B cell (primary cell): ENCODE results near the gene RTN4IP1. TPM values are rescaled to one million over a fixed set of nuclear protein-coding genes. Genes with fewer than 3 reads are reported as not detected.

Source experiments
- ATAC-seq: fragments of 200-7000 bp; cut with Tn5 transposase; one replicate; pipeline ENCODE4 v1.10.0; 2021; ENCODE audit warnings: low read depth, mild to moderate bottlenecking, moderate number of reproducible peaks, moderate library complexity
- CTCF ChIA-PET: fragments of 350-600 bp; sonication (Branson Sonifier 250); formaldehyde crosslinking; loops from one replicate; lab custom pipeline; 2021; ENCODE audit warnings: antibody characterized with exemption, inconsistent platforms; lab: Charles Lee
- POLR2A ChIA-PET: fragments of 350-600 bp; sonication (Branson Sonifier 250); formaldehyde crosslinking; loops from one replicate; lab custom pipeline; 2021; ENCODE audit warnings: antibody characterized with exemption; lab: Charles Lee
- DNase-seq: peaks from one replicate; pipeline ENCODE4 v3.0.0; 2013
- H2AFZ ChIP-seq: 2 replicates; pipeline ENCODE4 v1.6.1; 2012; ENCODE audit warnings: mild to moderate bottlenecking, low read depth, low read length; ENCODE audit not compliant: insufficient read depth, poor library complexity, severe bottlenecking
- H3K27ac ChIP-seq, 2 donors: 1 replicate in 1 of 2; 2 replicates in 1 of 2; pipeline ENCODE4 v1.5.1; 2012 to 2013; ENCODE audit warnings: low read length in 2 of 2, mild to moderate bottlenecking in 2 of 2, moderate library complexity in 1 of 2
- H3K27me3 ChIP-seq, 4 experiments: fragments of 200-600 bp in 1 of 4; sonication (generic) in 1 of 4; replicated peaks in 1 of 4; 1 replicate in 2 of 4; 2 replicates in 2 of 4; pipeline versions ENCODE4 v1.6.1 to v1.7.0; 2013 to 2016; ENCODE audit warnings: low read length in 3 of 4, mild to moderate bottlenecking in 2 of 4, mixed read lengths in 1 of 4, moderate library complexity in 1 of 4; ENCODE audit not compliant: insufficient read depth in 4 of 4, control insufficient read depth in 3 of 4; ENCODE audit errors: control extremely low read depth in 1 of 4
- H3K36me3 ChIP-seq, 2 experiments: replicated peaks in 1 of 2; 1 replicate in 1 of 2; 2 replicates in 1 of 2; pipeline versions ENCODE4 v1.6.1 to v1.7.1; 2013; ENCODE audit warnings: low read length in 1 of 2; ENCODE audit not compliant: insufficient read depth in 2 of 2, control insufficient read depth in 1 of 2; ENCODE audit errors: control extremely low read depth in 1 of 2, extremely low read depth in 1 of 2
- H3K4me1 ChIP-seq, 2 donors: fragments of 200-600 bp in 1 of 2; sonication (generic) in 1 of 2; 1 replicate in 1 of 2; 2 replicates in 1 of 2; pipeline versions ENCODE4 v1.5.1 to v1.6.1; 2013 to 2017; ENCODE audit warnings: low read length in 2 of 2; ENCODE audit not compliant: control insufficient read depth in 2 of 2, insufficient read depth in 2 of 2
- H3K4me2 ChIP-seq: replicated peaks from 2 replicates; pipeline ENCODE3; 2012; ENCODE audit warnings: mild to moderate bottlenecking, low read depth, low read length; ENCODE audit not compliant: poor library complexity, severe bottlenecking
- H3K4me3 ChIP-seq, 5 experiments: fragments of 200-600 bp in 1 of 5; sonication (generic) in 1 of 5; 1 replicate in 3 of 5; 2 replicates in 2 of 5; pipeline versions ENCODE4 v1.5.1 to v1.7.0; 2011 to 2016; ENCODE audit warnings: low read length in 4 of 5, mild to moderate bottlenecking in 4 of 5, low read depth in 2 of 5, control low read depth in 1 of 5, moderate library complexity in 1 of 5; ENCODE audit not compliant: insufficient read depth in 1 of 5; ENCODE audit errors: control extremely low read depth in 1 of 5, extremely low read depth in 1 of 5
- H3K79me2 ChIP-seq: fragments of 200-600 bp; sonication (generic); one replicate; pipeline ENCODE4 v1.6.0; 2016; ENCODE audit warnings: low read length; ENCODE audit not compliant: control insufficient read depth, insufficient read depth
- H3K9ac ChIP-seq: fragments of 200-600 bp; sonication (generic); 2 replicates; pipeline ENCODE4 v1.6.1; 2017; ENCODE audit warnings: mild to moderate bottlenecking, low read length, moderate library complexity
- H3K9me3 ChIP-seq, 3 donors: one replicate each; pipeline versions ENCODE4 v1.6.1 to v1.7.1; 2013; ENCODE audit warnings: low read length in 2 of 3; ENCODE audit not compliant: control insufficient read depth in 2 of 3, insufficient read depth in 1 of 3; ENCODE audit errors: control extremely low read depth in 1 of 3
- H4K20me1 ChIP-seq: 2 replicates; pipeline ENCODE4 v1.6.0; 2012; ENCODE audit warnings: mild to moderate bottlenecking, low read length; ENCODE audit not compliant: insufficient read depth, control insufficient read depth, poor library complexity, severe bottlenecking
- H3K27ac Mint-ChIP-seq: one replicate; pipeline ENCODE4 v1.8.0; 2021; ENCODE audit warnings: mixed read lengths
- H3K27me3 Mint-ChIP-seq: one replicate; pipeline ENCODE4 v1.8.0; 2021; ENCODE audit warnings: mixed read lengths
- H3K4me1 Mint-ChIP-seq: one replicate; pipeline ENCODE4 v1.8.0; 2021; ENCODE audit warnings: mixed read lengths
- H3K4me3 Mint-ChIP-seq: one replicate; pipeline ENCODE4 v1.8.0; 2021; ENCODE audit warnings: mixed read lengths
- H3K9me3 Mint-ChIP-seq: one replicate; pipeline ENCODE4 v1.8.0; 2022; ENCODE audit warnings: mixed read lengths; ENCODE audit not compliant: insufficient read depth
- CTCF ChIP-seq: fragments of 200-600 bp; IDR thresholded peaks from one replicate; pipeline ENCODE4 v1.8.0; 2022; ENCODE audit warnings: antibody characterized with exemption, mild to moderate bottlenecking
- EZH2 ChIP-seq: IDR thresholded peaks from 2 replicates; pipeline ENCODE4 v1.6.1; 2012; ENCODE audit warnings: borderline replicate concordance, low read depth, mild to moderate bottlenecking, moderate library complexity, low read length; ENCODE audit not compliant: insufficient read depth, poor library complexity, severe bottlenecking
- WGBS: methylation state at CpG from one replicate; pipeline ENCODE4 v1.1.5; 2013; ENCODE audit warnings: missing lambda C conversion rate; ENCODE audit not compliant: insufficient coverage; 5-methylcytosine and 5-hydroxymethylcytosine counted together
- intact Hi-C: fragments of 100-400 bp; cut with micrococcal nuclease; formaldehyde crosslinking; loops from one replicate; pipeline ENCODE4 v1.10.0; 2022
- polyA plus RNA-seq: library from polyadenylated mRNA; depleted of rRNA; stranded (reverse); fragments of >200 nt; gene quantifications from 2 replicates; pipeline ENCODE4 v1.2.3, GENCODE V29; 2012
- total RNA-seq, 2 donors: library from RNA; stranded (reverse); fragments of 120-200 nt in 1 of 2; gene quantifications; 1 replicate in 1 of 2; 2 replicates in 1 of 2; pipeline versions ENCODE4 v1.2.3 to v1.2.4, GENCODE V29; 2013 to 2022

The RTN4IP1 gene
- total and polyA plus RNA-seq, 2 donors (not counting 1 experiment from before 2014, with no cell fraction given): 9.4 to 12.1 TPM

- H3K4me2 ChIP-seq: peak overlapping the region; percentile 52
- no CpG with 5 or more reads among the region's 2 CpGs for WGBS
- no peak overlapping the region for H3K4me3 ChIP-seq
- H2AFZ ChIP-seq: no peak overlapping the region
- intact Hi-C loops: loop anchor here (2.0 kb wide), 1 partner anchor 16 kb away; no protein-coding TSS in a partner anchor
- no peak for DNase-seq
- H3K27ac ChIP-seq: peak overlapping the region in 1 of 2 donors; percentile 70
- TF ChIP-seq EZH2 (no peak), CTCF (no peak)
- no peak for ATAC-seq
- CTCF ChIA-PET: interaction anchor here (0.6 to 5.5 kb wide), 4 partner anchors 12 to 24 kb away, joined by 3 to 35 read pairs (median 20); no protein-coding TSS in a partner anchor
- Mint-ChIP-seq H3K27me3 (no peaks in the 10 kb centered on the region), H3K27ac (peak overlapping the region; percentile 89), H3K4me1 (peaks cover 75% of the 10 kb centered on the region), H3K4me3 (peak overlapping the region; percentile 62), H3K9me3 (no peaks in the 10 kb centered on the region)
- no peak overlapping the region for H3K9ac ChIP-seq
- H3K36me3 ChIP-seq: peaks cover 13 to 58% of the 10 kb centered on the region in 2 experiments
- POLR2A ChIA-PET: no interaction called here
- H3K79me2 ChIP-seq: peaks cover 38% of the 10 kb centered on the region
- peaks cover 49 to 52% of the 10 kb centered on the region in 2 donors for H3K4me1 ChIP-seq
- no peaks in the 10 kb centered on the region for H4K20me1 ChIP-seq
- no peaks in the 10 kb centered on the region for H3K9me3 ChIP-seq
- H3K27me3 ChIP-seq: no peaks in the 10 kb centered on the region
Observed at GRCh38 chr6:106536851-106537250, 92.4 kb downstream of the RTN4IP1 start.

GRCh38 chr6:106536357-106536756, 92.9 kb downstream of the RTN4IP1 start:
- H3K27me3 Mint-ChIP-seq: no peaks in the 10 kb centered on the region
- intact Hi-C loops: loop anchor here (2.0 kb wide), 1 partner anchor 16 kb away; no protein-coding TSS in a partner anchor
- ATAC-seq (no peak), DNase-seq (no peak)
- H3K27ac Mint-ChIP-seq: peak overlapping the region; percentile 64
- peaks cover 78% of the 10 kb centered on the region for H3K4me1 Mint-ChIP-seq
- H3K9ac ChIP-seq: no peak overlapping the region
- H3K27me3 ChIP-seq: no peaks in the 10 kb centered on the region
- H3K9me3 ChIP-seq: no peaks in the 10 kb centered on the region
- H4K20me1 ChIP-seq: no peaks in the 10 kb centered on the region
- TF ChIP-seq CTCF: no peak
- no peak for TF ChIP-seq EZH2
- H3K4me2 ChIP-seq: no peak overlapping the region
- CTCF ChIA-PET: interaction anchor here (0.6 to 5.5 kb wide), 5 partner anchors 9 to 24 kb away, joined by 3 to 35 read pairs (median 9); no protein-coding TSS in a partner anchor
- H3K4me1 ChIP-seq: peaks cover 49 to 52% of the 10 kb centered on the region in 2 donors
- peak overlapping the region in 1 of 2 donors; percentile 70 for H3K27ac ChIP-seq
- no peak overlapping the region for H2AFZ ChIP-seq
- POLR2A ChIA-PET: no interaction called here
- H3K79me2 ChIP-seq: peaks cover 40% of the 10 kb centered on the region
- no peak overlapping the region for H3K4me3 Mint-ChIP-seq
- H3K36me3 ChIP-seq: peaks cover 10 to 57% of the 10 kb centered on the region in 2 experiments
- no peak overlapping the region for H3K4me3 ChIP-seq
- no CpG with 5 or more reads among the region's 1 CpG for WGBS
- H3K9me3 Mint-ChIP-seq: no peaks in the 10 kb centered on the region
